Measurements from ENCODE around the gene FHL2. TPM values are rescaled to one million over a fixed set of nuclear protein-coding genes. Genes with fewer than 3 reads are reported as not detected.

The FHL2 gene
- total RNA-seq, 6 donors from 2014 or later, result 2.4 to 15.0 (median 7.2) TPM

DNA sequence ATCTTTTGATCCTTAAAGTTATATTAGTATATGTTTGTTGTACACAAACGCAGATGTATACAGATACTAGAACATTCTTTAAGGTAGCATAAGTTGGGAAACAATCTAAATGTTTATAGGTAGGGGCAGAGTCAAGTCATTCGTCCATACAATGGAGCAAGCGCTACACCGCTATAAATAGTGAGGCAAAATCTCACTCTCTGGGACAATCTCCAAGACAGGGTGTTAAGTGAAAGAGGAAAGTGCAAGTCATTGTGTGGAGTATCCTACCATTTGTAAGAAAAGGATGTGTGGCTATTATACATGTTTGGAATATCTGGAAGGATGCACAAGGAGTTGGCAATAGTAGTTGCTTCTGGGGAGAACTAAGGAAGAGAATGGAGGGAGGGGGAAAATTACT is 16.2 kb upstream of the FHL2 start:
- no peak overlapping the region for H3K27ac ChIP-seq
- TF ChIP-seq EP300 (IDR thresholded peaks at IDR 0.05), result no peak
- TF ChIP-seq POLR2A (IDR thresholded peaks at IDR 0.05), result no peak
- TF ChIP-seq, protein P1, sequence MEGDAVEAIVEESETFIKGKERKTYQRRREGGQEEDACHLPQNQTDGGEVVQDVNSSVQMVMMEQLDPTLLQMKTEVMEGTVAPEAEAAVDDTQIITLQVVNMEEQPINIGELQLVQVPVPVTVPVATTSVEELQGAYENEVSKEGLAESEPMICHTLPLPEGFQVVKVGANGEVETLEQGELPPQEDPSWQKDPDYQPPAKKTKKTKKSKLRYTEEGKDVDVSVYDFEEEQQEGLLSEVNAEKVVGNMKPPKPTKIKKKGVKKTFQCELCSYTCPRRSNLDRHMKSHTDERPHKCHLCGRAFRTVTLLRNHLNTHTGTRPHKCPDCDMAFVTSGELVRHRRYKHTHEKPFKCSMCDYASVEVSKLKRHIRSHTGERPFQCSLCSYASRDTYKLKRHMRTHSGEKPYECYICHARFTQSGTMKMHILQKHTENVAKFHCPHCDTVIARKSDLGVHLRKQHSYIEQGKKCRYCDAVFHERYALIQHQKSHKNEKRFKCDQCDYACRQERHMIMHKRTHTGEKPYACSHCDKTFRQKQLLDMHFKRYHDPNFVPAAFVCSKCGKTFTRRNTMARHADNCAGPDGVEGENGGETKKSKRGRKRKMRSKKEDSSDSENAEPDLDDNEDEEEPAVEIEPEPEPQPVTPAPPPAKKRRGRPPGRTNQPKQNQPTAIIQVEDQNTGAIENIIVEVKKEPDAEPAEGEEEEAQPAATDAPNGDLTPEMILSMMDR (IDR thresholded peaks at IDR 0.05), result no peak
- TF ChIP-seq POLR2AphosphoS5 (IDR thresholded peaks at IDR 0.05), result no peak
- WGBS, 2 donors, result 50 to 65% methylated on average over 4 of the region's 4 CpGs

DNA sequence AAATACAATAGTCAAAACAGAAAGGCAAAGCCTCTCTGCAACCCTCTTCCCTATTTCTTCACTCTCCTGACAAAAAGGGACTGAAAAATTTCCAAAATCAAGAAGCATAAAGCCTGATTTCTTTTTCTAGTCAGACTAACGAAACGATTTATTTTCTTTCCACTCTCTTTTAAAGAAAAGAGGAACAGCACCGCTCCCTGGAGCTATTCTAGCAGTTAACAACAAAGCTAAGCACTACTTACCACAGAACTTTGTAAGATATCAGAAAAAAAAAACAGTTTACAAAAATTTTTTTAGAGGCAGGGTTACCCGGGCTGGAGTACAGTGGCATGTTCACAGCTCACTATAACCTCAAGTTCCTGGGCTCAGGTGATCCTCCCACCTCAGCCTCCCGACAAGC is 14.4 kb upstream of the FHL2 start:
- H3K4me3 ChIP-seq, result no peak overlapping the region
- TF ChIP-seq EP300 (IDR thresholded peaks at IDR 0.05), result no peak
- no peaks in the 10 kb centered on the region for H3K27me3 ChIP-seq
- H3K9me3 ChIP-seq, result no peaks in the 10 kb centered on the region
- DNase-seq, result no peak
- no peaks in the 10 kb centered on the region for H3K36me3 ChIP-seq
- ATAC-seq (ENCODE audit: low FRiP score in 2 of 2), result no peak
- H3K4me1 ChIP-seq, result peaks cover 0 to 5% (median 0%) of the 10 kb centered on the region in 4 donors
- WGBS, 2 donors, result 60 to 64% methylated on average over 5 of the region's 5 CpGs
- no peak overlapping the region for H3K27ac ChIP-seq

More for the DNA sequence above, 16.2 kb upstream of the FHL2 start:
- Histone ChIP-seq H3K27me3 (no peaks in the 10 kb centered on the region), H3K4me3 (no peak overlapping the region), H3K9me3 (peaks cover 0 to 6% (median 1%) of the 10 kb centered on the region in 4 donors), H3K4me1 (peaks cover 0 to 4% (median 0%) of the 10 kb centered on the region in 4 donors), H3K36me3 (no peaks in the 10 kb centered on the region)
- DNase-seq (no peak), ATAC-seq (ENCODE audit: low FRiP score in 2 of 2) (no peak)

DNA sequence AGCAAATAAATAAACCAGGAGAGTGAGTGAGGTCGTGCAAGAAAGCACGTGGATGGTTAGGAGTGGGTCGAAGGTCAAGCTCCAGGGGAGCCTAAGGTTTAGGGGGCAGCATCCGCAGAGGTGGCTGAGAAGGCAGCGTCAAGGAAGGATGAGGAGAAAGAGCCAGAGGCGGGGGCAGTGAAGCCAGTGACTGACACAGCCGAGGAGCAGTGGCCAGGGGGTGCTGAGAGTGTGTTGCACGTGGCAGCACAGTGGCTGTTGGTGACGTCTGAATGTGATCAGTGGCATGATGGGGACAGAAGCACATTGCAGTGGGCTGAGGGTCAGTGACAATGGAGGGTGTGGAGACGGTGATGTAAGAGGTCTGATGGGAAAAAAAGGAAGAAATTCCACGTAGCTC is 13.7 kb upstream of the FHL2 start:
- Histone ChIP-seq H3K4me3 (no peak overlapping the region), H3K9me3 (no peaks in the 10 kb centered on the region), H3K4me1 (peaks cover 0 to 5% (median 0%) of the 10 kb centered on the region in 4 donors), H3K27me3 (no peaks in the 10 kb centered on the region), H3K27ac (no peak overlapping the region), H3K36me3 (no peaks in the 10 kb centered on the region)
- no peak for ATAC-seq (ENCODE audit: low FRiP score in 2 of 2)
- DNase-seq, result no peak
- WGBS, 2 donors, result 73 to 74% methylated on average over 11 of the region's 11 CpGs
- TF ChIP-seq POLR2A (IDR thresholded peaks at IDR 0.05) (no peak), EP300 (IDR thresholded peaks at IDR 0.05) (no peak)
- TF ChIP-seq, protein P1 (IDR thresholded peaks at IDR 0.05), result no peak

DNA sequence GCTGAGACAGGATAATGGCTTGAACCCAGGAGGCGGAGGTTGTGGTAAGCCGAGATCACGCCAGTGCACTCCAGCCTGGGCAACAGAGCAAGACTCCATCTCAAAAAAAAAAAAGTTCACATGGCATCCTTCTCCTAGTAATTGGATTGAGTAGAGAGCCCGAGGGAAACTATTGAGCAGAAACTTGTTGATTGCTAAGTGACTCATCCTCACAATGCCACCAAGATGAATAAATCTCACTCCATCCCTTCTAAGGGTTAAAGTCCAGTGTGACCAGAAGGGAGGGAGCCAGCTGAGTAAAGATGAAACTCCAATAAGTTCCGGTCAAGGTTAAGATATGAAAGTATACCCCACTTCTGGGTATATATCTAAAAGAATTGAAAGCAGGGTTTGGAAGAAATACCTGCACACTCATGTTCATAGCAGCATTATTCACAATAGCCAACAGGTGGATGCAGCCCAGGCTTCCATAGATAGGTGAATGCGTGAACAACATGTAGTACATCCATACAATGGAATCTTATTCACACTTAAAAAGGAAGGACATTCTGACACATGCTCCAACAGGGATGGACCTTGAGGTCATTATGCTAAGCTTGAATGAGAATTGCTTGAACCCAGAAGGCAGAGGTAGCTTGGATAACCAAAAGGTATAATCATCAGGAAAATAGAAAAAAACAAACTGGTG is 13.0 kb upstream of the FHL2 start:
- no peaks in the 10 kb centered on the region for H3K36me3 ChIP-seq
- WGBS, 2 donors, result 86 to 90% methylated on average over 6 of the region's 6 CpGs
- no peak overlapping the region for H3K4me3 ChIP-seq
- TF ChIP-seq POLR2A (IDR thresholded peaks at IDR 0.05) (no peak), POLR2AphosphoS5 (IDR thresholded peaks at IDR 0.05) (no peak), EP300 (IDR thresholded peaks at IDR 0.05) (no peak)
- TF ChIP-seq, protein P1 (IDR thresholded peaks at IDR 0.05), result no peak
- no peak overlapping the region for H3K27ac ChIP-seq
- no peak for ATAC-seq (ENCODE audit: low FRiP score in 2 of 2)
- no peaks in the 10 kb centered on the region for H3K27me3 ChIP-seq
- no peaks in the 10 kb centered on the region for H3K9me3 ChIP-seq
- H3K4me1 ChIP-seq, result peaks cover 0 to 5% (median 0%) of the 10 kb centered on the region in 4 donors
- no peak for DNase-seq

DNA sequence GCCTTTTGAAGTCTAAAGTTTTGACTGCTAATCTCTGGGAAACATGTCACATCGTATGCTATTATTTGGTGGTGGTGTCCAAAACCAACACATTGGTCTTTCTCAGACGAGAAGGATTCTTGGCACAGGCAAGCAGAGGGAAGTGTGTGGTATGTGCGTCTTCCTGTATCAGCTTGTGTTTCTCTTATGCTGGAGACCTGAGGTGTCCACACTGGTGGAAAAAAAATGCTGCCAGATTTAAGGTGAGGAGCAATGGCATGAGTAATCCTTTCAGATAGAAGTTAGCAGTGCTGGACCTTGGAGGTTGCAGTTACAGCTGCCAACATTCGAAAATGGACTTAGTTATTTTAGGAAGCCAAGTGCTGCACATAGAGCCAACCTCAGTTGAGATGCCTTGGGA is 11.7 kb upstream of the FHL2 start:
- ATAC-seq (ENCODE audit: low FRiP score in 2 of 2), result no peak
- H3K36me3 ChIP-seq, result no peaks in the 10 kb centered on the region
- no peaks in the 10 kb centered on the region for H3K9me3 ChIP-seq
- no peak overlapping the region for H3K27ac ChIP-seq
- no peak overlapping the region for H3K4me3 ChIP-seq
- H3K27me3 ChIP-seq, result no peaks in the 10 kb centered on the region
- 18 to 33% methylated on average over 4 of the region's 4 CpGs for WGBS, 2 donors
- DNase-seq, result no peak
- H3K4me1 ChIP-seq, result peaks cover 0 to 5% (median 0%) of the 10 kb centered on the region in 4 donors
- TF ChIP-seq EP300 (IDR thresholded peaks at IDR 0.05), result no peak
- TF ChIP-seq, protein P1 (IDR thresholded peaks at IDR 0.05), result no peak
- no peak for TF ChIP-seq POLR2AphosphoS5 (IDR thresholded peaks at IDR 0.05)
- TF ChIP-seq POLR2A (IDR thresholded peaks at IDR 0.05), result no peak

All from upper lobe of left lung (tissue), 6 donors.